Activated CD8-positive, alpha-beta T cell treated with anti-CD3 and anti-CD28 coated beads for 36 hours (primary cell): ENCODE measurements around the gene CYP2F1. TPM values are rescaled to one million over a fixed set of nuclear protein-coding genes. Genes with fewer than 3 reads are reported as not detected.
"Not testable (repeated sequence)": the region's sequence is repeated elsewhere in the genome, so short reads cannot be mapped to it uniquely, and the experiment has no call there.

Experiments
- ATAC-seq: fragments of 200-7000 bp; cut with Tn5 transposase; one replicate; pipeline ENCODE4 v1.10.0; 2021; ENCODE audit warnings: mild to moderate bottlenecking, moderate library complexity
- CTCF ChIA-PET: fragments of 350-600 bp; sonication (Branson Sonifier 250); formaldehyde crosslinking; loops from one replicate; lab custom pipeline; 2021; ENCODE audit warnings: antibody characterized with exemption; lab: Charles Lee
- POLR2A ChIA-PET: fragments of 350-600 bp; sonication (Branson Sonifier 250); formaldehyde crosslinking; loops from one replicate; lab custom pipeline; 2021; ENCODE audit warnings: antibody characterized with exemption; lab: Charles Lee
- DNase-seq: peaks from one replicate; pipeline ENCODE4 v3.0.0-alpha.2; 2020
- H3K27ac Mint-ChIP-seq: one replicate; pipeline ENCODE4 v1.8.0; 2021; ENCODE audit warnings: mild to moderate bottlenecking, mixed read lengths
- H3K27me3 Mint-ChIP-seq: one replicate; pipeline ENCODE4 v1.8.0; 2021; ENCODE audit warnings: mixed read lengths
- H3K36me3 Mint-ChIP-seq: one replicate; pipeline ENCODE4 v1.8.0; 2021; ENCODE audit warnings: low read depth, mixed read lengths
- H3K4me1 Mint-ChIP-seq: one replicate; pipeline ENCODE4 v1.8.0; 2021; ENCODE audit warnings: low read depth, mixed read lengths
- H3K4me3 Mint-ChIP-seq: one replicate; pipeline ENCODE4 v1.8.0; 2021; ENCODE audit warnings: mild to moderate bottlenecking, moderate library complexity, mixed read lengths
- H3K9me3 Mint-ChIP-seq: one replicate; pipeline ENCODE4 v1.8.0; 2021; ENCODE audit warnings: mixed read lengths
- CTCF ChIP-seq: fragments of 200-600 bp; IDR thresholded peaks from one replicate; pipeline ENCODE4 v1.8.0; 2022; ENCODE audit warnings: antibody characterized with exemption, mild to moderate bottlenecking
- intact Hi-C: fragments of 100-400 bp; cut with micrococcal nuclease; formaldehyde crosslinking; loops from one replicate; pipeline ENCODE4 v1.10.0; 2022
- total RNA-seq, 2 experiments: library from RNA; stranded (reverse); gene quantifications; one replicate each; pipeline ENCODE4 v1.2.3, GENCODE V29; 2021

CYP2F1 gene
- total RNA-seq, 2 experiments from 2014 or later, result not detected

DNA sequence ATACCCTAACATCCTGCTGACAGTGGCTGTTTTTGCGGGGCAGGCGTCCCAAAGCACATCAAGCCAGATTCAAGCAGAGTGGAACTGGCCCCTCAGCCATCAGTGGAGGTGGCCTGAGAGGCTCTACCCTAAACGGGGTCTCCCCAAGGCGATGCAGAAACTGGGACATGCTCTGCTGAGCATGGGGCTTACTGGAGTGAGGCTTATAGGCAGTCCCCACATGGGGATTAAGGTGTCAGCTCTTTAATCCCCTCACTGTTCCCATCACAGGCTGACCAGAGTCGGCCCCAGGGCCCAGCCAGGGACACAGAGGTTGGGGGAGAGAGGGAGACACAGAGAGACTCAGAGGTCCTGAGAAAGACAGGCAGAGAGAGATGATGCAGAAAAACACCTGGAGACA, 17.0 kb downstream of the CYP2F1 start:
- Mint-ChIP-seq H3K4me3 (no peak overlapping the region), H3K27ac (no peak overlapping the region), H3K27me3 (peaks cover 4% of the 10 kb centered on the region), H3K36me3 (no peaks in the 10 kb centered on the region), H3K9me3 (no peaks in the 10 kb centered on the region), H3K4me1 (peaks cover 17% of the 10 kb centered on the region)
- POLR2A ChIA-PET, result no interaction called here
- ATAC-seq (no peak), DNase-seq (no peak)
- CTCF ChIA-PET, result interaction anchor here (0.9 kb wide), 1 partner anchor 156 kb away, joined by 3 read pairs; no protein-coding TSS in a partner anchor
- intact Hi-C loops, result no loop called here
- no peak for TF ChIP-seq CTCF

DNA sequence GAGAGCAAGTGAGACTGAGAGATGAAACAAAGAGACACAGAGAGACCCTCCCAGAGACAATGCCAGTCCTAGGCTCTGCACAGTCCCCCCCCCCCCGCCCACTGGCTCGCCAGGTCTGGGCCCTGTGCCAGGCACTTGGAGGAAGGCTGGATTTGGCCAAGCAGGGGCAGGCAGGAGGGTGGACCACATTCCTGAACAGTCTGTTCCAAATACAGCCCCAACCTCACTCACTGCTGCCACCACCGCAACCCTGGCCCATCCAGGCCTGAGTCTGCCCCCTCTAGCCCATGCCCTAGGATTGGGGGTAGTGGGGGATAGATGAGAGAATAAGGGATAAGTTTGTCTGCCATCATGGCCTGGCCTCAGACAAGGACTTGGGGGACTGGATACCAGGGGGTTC, 19.0 kb downstream of the CYP2F1 start:
- intact Hi-C loops, result no loop called here
- CTCF ChIA-PET, result no interaction called here
- no peaks in the 10 kb centered on the region for H3K9me3 Mint-ChIP-seq
- no peak overlapping the region for H3K27ac Mint-ChIP-seq
- peaks cover 4% of the 10 kb centered on the region for H3K27me3 Mint-ChIP-seq
- ATAC-seq, result no peak
- no peak for DNase-seq
- H3K4me3 Mint-ChIP-seq, result no peak overlapping the region
- peaks cover 10% of the 10 kb centered on the region for H3K4me1 Mint-ChIP-seq
- no peak for TF ChIP-seq CTCF
- no peaks in the 10 kb centered on the region for H3K36me3 Mint-ChIP-seq
- POLR2A ChIA-PET, result no interaction called here

DNA sequence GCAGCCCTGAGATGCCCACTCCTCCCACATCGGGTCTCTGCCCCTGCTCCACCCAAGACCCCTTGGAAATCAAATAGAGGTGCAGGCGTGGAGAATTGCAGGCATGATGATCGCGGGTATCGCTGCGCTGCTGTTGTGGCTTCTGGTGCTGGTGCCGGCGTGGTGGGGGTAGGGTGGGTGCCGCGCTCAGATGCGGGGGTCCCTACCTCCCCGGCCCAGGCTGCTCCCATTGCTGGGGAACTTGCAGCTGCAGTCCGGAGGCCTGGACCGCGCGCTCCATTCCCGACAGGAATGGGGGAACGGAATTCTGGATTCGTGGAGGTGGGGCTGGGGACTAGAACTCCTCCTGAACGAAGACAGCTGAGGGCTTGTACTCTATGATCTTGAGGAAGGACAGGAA, 20.4 kb downstream of the CYP2F1 start:
- ChIA-PET CTCF (no interaction called here), POLR2A (no interaction called here)
- Mint-ChIP-seq H3K36me3 (no peaks in the 10 kb centered on the region), H3K4me3 (peak overlapping the region; percentile 77), H3K4me1 (peaks cover 10% of the 10 kb centered on the region), H3K27ac (no peak overlapping the region), H3K9me3 (no peaks in the 10 kb centered on the region), H3K27me3 (peaks cover 4% of the 10 kb centered on the region)
- intact Hi-C loops, result no loop called here
- DNase-seq (no peak), ATAC-seq (no peak)
- no peak for TF ChIP-seq CTCF

GRCh38 chr19:41135390-41136384, 21.5 kb downstream of the CYP2F1 start:
- H3K36me3 Mint-ChIP-seq, H3K9me3 Mint-ChIP-seq, CTCF ChIA-PET, POLR2A ChIA-PET, H3K27me3 Mint-ChIP-seq, intact Hi-C loops: not testable (repeated sequence)
- peak overlapping the region; percentile 91 for H3K27ac Mint-ChIP-seq
- peak; percentile 98 for ATAC-seq
- H3K4me1 Mint-ChIP-seq, result peaks cover 10% of the 10 kb centered on the region
- peak overlapping the region; percentile 77 for H3K4me3 Mint-ChIP-seq
- DNase-seq, result peak; percentile 51

DNA sequence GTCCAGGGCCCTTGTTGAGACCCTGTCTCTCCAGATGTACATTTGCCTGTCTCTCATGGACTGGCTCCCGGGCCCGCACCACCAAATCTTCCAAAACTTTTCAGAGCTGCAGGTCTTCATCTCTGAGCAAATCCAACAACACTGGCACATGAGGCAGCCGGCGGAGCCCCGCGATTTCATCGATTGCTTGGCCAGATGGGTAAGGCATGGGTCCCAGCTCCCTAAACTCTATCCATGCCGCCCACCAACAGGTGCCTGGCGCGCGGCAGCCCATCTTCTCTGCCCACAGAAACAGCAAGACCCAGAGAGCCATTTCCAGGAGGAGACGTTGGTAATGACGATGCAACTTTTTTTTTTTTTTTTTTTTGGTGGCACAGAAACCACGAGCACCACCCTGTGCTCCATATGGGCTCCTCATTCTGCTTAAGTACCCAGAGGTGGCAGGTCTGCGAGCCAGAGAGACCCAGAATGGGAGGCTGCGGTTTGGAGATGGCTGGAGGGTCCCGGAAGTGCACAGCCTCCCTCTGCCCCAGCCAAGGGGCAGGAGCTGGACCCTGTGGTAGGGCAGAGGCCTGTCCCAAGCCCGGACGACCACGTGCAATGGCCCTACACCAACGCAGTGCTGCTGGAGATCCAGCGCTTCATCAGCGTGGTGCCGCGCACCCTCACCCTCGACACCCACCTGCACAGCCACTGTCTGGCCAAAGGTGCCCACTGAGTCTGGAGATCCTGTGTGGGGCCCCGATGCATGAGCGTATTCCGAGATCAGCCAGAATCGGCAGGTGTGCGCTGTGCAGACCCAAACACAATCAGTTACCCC, 22.6 kb downstream of the CYP2F1 start:
- DNase-seq (no peak), ATAC-seq (no peak)
- Mint-ChIP-seq H3K9me3 (no peaks in the 10 kb centered on the region), H3K4me3 (peak overlapping the region; percentile 77), H3K4me1 (peaks cover 10% of the 10 kb centered on the region), H3K27me3 (peaks cover 4% of the 10 kb centered on the region), H3K36me3 (no peaks in the 10 kb centered on the region), H3K27ac (peak overlapping the region; percentile 46)
- POLR2A ChIA-PET, result no interaction called here
- no peak for TF ChIP-seq CTCF
- CTCF ChIA-PET, result no interaction called here
- intact Hi-C loops, result no loop called here
